Measurements from ENCODE around the gene RIC1. TPM values are rescaled to one million over a fixed set of nuclear protein-coding genes. Genes with fewer than 3 reads are reported as not detected.

Gene RIC1
- polyA plus RNA-seq, 3 donors, result 13.4 to 36.4 (median 16.3) TPM

DNA sequence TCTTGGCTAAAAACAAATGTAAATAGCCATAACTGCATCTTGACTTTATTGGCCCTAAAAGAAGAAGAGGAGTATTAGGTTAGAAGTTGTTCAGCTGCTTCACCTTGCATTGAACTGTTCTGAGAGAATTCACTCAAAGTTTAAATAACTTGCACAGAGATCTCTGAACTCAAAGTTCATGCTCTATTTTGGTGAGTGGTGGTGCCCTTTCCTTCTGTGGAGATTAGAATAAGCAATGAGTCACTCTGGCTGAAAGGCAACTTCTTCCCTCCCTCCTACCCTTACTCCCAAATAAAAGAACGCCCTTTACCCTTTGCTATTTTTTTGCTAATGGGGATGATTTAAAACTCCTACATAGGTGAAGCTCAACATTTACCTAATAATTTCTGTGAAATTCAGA is 155.1 kb downstream of the RIC1 start:
- Mint-ChIP-seq H3K36me3 (peaks cover 68 to 69% of the 10 kb centered on the region in 2 donors), H3K4me3 (no peak overlapping the region), H3K9me3 (peaks cover 19 to 35% (median 27%) of the 10 kb centered on the region in 7 donors), H3K4me1 (peaks cover 8% of the 10 kb centered on the region), H3K27me3 (ENCODE audit: low read depth in 3 of 3) (no peaks in the 10 kb centered on the region), H3K27ac (no peak overlapping the region)
- TF ChIP-seq, protein P1, sequence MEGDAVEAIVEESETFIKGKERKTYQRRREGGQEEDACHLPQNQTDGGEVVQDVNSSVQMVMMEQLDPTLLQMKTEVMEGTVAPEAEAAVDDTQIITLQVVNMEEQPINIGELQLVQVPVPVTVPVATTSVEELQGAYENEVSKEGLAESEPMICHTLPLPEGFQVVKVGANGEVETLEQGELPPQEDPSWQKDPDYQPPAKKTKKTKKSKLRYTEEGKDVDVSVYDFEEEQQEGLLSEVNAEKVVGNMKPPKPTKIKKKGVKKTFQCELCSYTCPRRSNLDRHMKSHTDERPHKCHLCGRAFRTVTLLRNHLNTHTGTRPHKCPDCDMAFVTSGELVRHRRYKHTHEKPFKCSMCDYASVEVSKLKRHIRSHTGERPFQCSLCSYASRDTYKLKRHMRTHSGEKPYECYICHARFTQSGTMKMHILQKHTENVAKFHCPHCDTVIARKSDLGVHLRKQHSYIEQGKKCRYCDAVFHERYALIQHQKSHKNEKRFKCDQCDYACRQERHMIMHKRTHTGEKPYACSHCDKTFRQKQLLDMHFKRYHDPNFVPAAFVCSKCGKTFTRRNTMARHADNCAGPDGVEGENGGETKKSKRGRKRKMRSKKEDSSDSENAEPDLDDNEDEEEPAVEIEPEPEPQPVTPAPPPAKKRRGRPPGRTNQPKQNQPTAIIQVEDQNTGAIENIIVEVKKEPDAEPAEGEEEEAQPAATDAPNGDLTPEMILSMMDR (IDR thresholded peaks at IDR 0.05), result no peak
- no peak for DNase-seq
- WGBS (ENCODE audit: insufficient coverage), result no CpG with 5 or more reads among the region's 1 CpG
- Histone ChIP-seq H3K27ac (ENCODE audit: low read depth in 1 of 2, low read length in 2 of 2) (peak overlapping the region in 1 of 2 donors; percentile 28), H3K79me2 (ENCODE audit: insufficient read depth, low read length) (no peaks in the 10 kb centered on the region), H2AFZ (ENCODE audit: insufficient read depth, low read depth, low read length, poor library complexity, severe bottlenecking) (no peak overlapping the region), H3K4me1 (ENCODE audit: control insufficient read depth in 1 of 2, insufficient read depth in 2 of 2, low read length in 2 of 2) (no peaks in the 10 kb centered on the region), H3K27me3 (ENCODE audit: control insufficient read depth in 2 of 2, insufficient read depth in 2 of 2, low read length in 2 of 2) (no peaks in the 10 kb centered on the region), H3K4me2 (replicated peaks; ENCODE audit: extremely low read depth, low read length, poor library complexity, severe bottlenecking) (no peak overlapping the region), H3K36me3 (replicated peaks in 1 of 2; ENCODE audit: control insufficient read depth in 1 of 2, insufficient read depth in 2 of 2, low read length in 2 of 2) (peaks cover 24 to 67% of the 10 kb centered on the region in 2 donors), H3K9ac (ENCODE audit: insufficient read depth, low read length, poor library complexity, severe bottlenecking) (no peak overlapping the region), H3K9me3 (replicated peaks in 1 of 2; ENCODE audit: control insufficient read depth in 1 of 2, insufficient read depth in 1 of 2, low read length in 2 of 2) (peaks cover 9 to 13% of the 10 kb centered on the region in 2 donors), H3K4me3 (replicated peaks in 1 of 3; ENCODE audit: low read depth in 2 of 3, low read length in 3 of 3) (no peak overlapping the region), H4K20me1 (ENCODE audit: insufficient read depth, low read length) (no peaks in the 10 kb centered on the region)
- intact Hi-C loops (cut with micrococcal nuclease), result no loop called here

DNA sequence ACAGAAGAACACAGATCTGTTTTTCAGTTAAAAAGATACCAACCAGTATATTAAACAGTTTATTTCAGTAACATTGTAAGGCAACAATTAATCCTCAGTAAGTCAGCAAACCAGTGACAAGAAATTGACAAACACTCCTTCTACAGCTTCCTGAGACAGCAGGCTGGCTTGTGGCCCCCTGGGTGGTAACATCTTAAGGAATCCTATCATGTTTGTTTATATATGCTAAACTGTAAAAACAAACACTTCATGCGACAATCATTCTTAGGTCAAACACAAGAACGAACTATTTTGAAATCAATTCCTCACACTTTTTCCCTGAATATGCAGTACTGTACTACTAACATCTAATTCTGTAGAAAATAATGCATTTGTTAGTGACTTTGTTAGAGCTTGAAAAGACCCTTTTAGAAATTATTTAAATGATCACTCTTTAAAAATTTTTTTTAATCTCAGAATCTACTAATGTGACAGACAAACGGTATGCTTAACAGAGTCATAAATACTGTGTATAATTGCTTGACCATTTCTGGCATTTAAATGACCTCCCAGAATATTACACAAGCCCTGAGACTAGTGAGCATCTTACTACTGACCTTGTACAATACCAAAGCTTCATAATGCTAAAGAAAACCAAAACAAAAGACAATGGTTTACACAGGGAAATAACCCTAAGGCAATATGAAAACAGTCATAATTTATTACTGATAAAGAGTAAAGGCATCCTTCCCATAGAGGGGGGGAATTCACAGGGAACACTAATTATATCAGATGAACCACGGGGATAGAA is 155.8 kb downstream of the RIC1 start:
- Histone ChIP-seq H2AFZ (ENCODE audit: insufficient read depth, low read depth, low read length, poor library complexity, severe bottlenecking) (no peak overlapping the region), H3K4me1 (ENCODE audit: control insufficient read depth in 1 of 2, insufficient read depth in 2 of 2, low read length in 2 of 2) (no peaks in the 10 kb centered on the region), H3K27ac (ENCODE audit: low read depth in 1 of 2, low read length in 2 of 2) (peak overlapping the region in 1 of 2 donors; percentile 28), H3K4me3 (replicated peaks in 1 of 3; ENCODE audit: low read depth in 2 of 3, low read length in 3 of 3) (no peak overlapping the region), H3K36me3 (replicated peaks in 1 of 2; ENCODE audit: control insufficient read depth in 1 of 2, insufficient read depth in 2 of 2, low read length in 2 of 2) (peaks cover 16 to 60% of the 10 kb centered on the region in 2 donors), H3K9ac (ENCODE audit: insufficient read depth, low read length, poor library complexity, severe bottlenecking) (no peak overlapping the region), H3K9me3 (replicated peaks in 1 of 2; ENCODE audit: control insufficient read depth in 1 of 2, insufficient read depth in 1 of 2, low read length in 2 of 2) (peaks cover 4 to 6% of the 10 kb centered on the region in 2 donors), H4K20me1 (ENCODE audit: insufficient read depth, low read length) (no peaks in the 10 kb centered on the region), H3K27me3 (ENCODE audit: control insufficient read depth in 2 of 2, insufficient read depth in 2 of 2, low read length in 2 of 2) (no peaks in the 10 kb centered on the region), H3K4me2 (replicated peaks; ENCODE audit: extremely low read depth, low read length, poor library complexity, severe bottlenecking) (no peak overlapping the region), H3K79me2 (ENCODE audit: insufficient read depth, low read length) (no peaks in the 10 kb centered on the region)
- peaks cover 8% of the 10 kb centered on the region for H3K4me1 Mint-ChIP-seq
- no peak for DNase-seq
- TF ChIP-seq, protein P1 (IDR thresholded peaks at IDR 0.05), result no peak
- no peaks in the 10 kb centered on the region for H3K27me3 Mint-ChIP-seq (ENCODE audit: low read depth in 3 of 3)
- no peak overlapping the region for H3K4me3 Mint-ChIP-seq
- intact Hi-C loops (cut with micrococcal nuclease), result no loop called here
- no peak overlapping the region for H3K27ac Mint-ChIP-seq
- peaks cover 63% of the 10 kb centered on the region in 2 donors for H3K36me3 Mint-ChIP-seq
- no CpG with 5 or more reads among the region's 4 CpGs for whole genome bisulfite sequencing (ENCODE audit: insufficient coverage)
- peaks cover 12 to 27% (median 23%) of the 10 kb centered on the region in 7 donors for H3K9me3 Mint-ChIP-seq
